OCI-LY3 (cell line): ENCODE data around the gene FAM184B.

Experiments used
- H2AFZ ChIP-seq: fragments of 200-600, 300-600 bp; shearing (Covaris generic); 2 replicates; pipeline ENCODE4 v1.6.0; 2014; ENCODE audit warnings: antibody characterized with exemption, low read depth, low read length
- H3K27ac ChIP-seq: fragments of 200-600, 300-600 bp; sonication (generic); 2 replicates; pipeline ENCODE4 v1.5.1; 2014; ENCODE audit warnings: mild to moderate bottlenecking, low read length, moderate library complexity, mixed read lengths
- H3K27me3 ChIP-seq: fragments of 200-600, 300-600 bp; sonication (generic); 2 replicates; pipeline ENCODE4 v1.6.1; 2014; ENCODE audit warnings: low read depth, low read length, mixed read lengths
- H3K36me3 ChIP-seq: fragments of 200-600, 300-600 bp; sonication (generic); replicated peaks from 2 replicates; pipeline ENCODE3; 2014; ENCODE audit warnings: low read depth, low read length, mixed read lengths
- H3K4me1 ChIP-seq: fragments of 300-600, 200-600 bp; sonication (generic); 2 replicates; pipeline ENCODE4 v1.6.1; 2014; ENCODE audit warnings: low read length, mixed read lengths
- H3K4me2 ChIP-seq: fragments of 200-600, 300-600 bp; sonication (generic); 2 replicates; pipeline ENCODE4 v1.6.1; 2014; ENCODE audit warnings: low read length, mixed read lengths
- H3K4me3 ChIP-seq: fragments of 300-600, 200-600 bp; sonication (generic); 2 replicates; pipeline ENCODE4 v1.5.1; 2014; ENCODE audit warnings: antibody characterized with exemption, mild to moderate bottlenecking, low read length, moderate library complexity
- H3K79me2 ChIP-seq: fragments of 300-600, 200-600 bp; shearing (Covaris generic); 2 replicates; pipeline ENCODE4 v1.6.1; 2014; ENCODE audit warnings: mild to moderate bottlenecking, low read length, mixed read lengths
- H3K9ac ChIP-seq: fragments of 300-600, 200-600 bp; shearing (Covaris generic); 2 replicates; pipeline ENCODE4 v1.6.0; 2014; ENCODE audit warnings: mild to moderate bottlenecking, low read length, moderate library complexity
- H3K9me3 ChIP-seq: fragments of 200-600, 300-600 bp; shearing (Covaris generic); 2 replicates; pipeline ENCODE4 v1.6.1; 2014; ENCODE audit warnings: low read length, mixed read lengths; ENCODE audit not compliant: insufficient read depth
- H4K20me1 ChIP-seq: fragments of 200-600, 300-600 bp; sonication (generic); 2 replicates; pipeline ENCODE4 v1.6.1; 2016; ENCODE audit warnings: low read length, mixed read lengths; ENCODE audit not compliant: insufficient read depth
- EZH2phosphoT487 ChIP-seq: fragments of 200-600 bp; shearing (Covaris generic); IDR thresholded peaks from 2 replicates; pipeline ENCODE4 v1.6.1; 2018; ENCODE audit warnings: antibody characterized with exemption, mixed run types, low read depth
- TF ChIP-seq, protein P1 (sequence below): fragments of 200-600, 300-600 bp; sonication (generic); IDR thresholded peaks from 2 replicates; pipeline ENCODE4 v1.5.1; 2014; ENCODE audit warnings: antibody characterized with exemption, low read length, low read depth

Gene FAM184B

DNA sequence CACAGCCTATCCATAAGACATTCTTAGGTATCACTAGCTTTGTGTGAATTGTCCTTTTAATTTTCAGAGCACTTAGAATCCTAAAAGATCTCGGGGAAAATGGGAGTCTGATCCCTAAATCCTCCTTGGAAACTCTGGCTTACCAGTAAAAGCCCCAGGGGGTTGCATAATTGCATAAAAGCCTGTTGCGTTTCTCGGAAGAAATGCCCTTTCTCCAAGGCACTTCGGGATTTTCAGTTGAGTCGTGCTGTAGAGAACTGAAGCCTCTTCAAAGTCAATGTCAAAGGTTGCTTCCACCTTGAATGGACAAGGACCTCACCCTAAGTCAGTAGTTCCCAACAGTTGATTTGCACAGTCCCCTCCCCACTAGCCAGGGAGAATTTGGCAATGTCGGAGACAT lies 20.8 kb downstream of the FAM184B start:
- no peaks in the 10 kb centered on the region for H4K20me1 ChIP-seq
- H2AFZ ChIP-seq: no peak overlapping the region
- H3K4me3 ChIP-seq: no peak overlapping the region
- TF ChIP-seq, protein P1, sequence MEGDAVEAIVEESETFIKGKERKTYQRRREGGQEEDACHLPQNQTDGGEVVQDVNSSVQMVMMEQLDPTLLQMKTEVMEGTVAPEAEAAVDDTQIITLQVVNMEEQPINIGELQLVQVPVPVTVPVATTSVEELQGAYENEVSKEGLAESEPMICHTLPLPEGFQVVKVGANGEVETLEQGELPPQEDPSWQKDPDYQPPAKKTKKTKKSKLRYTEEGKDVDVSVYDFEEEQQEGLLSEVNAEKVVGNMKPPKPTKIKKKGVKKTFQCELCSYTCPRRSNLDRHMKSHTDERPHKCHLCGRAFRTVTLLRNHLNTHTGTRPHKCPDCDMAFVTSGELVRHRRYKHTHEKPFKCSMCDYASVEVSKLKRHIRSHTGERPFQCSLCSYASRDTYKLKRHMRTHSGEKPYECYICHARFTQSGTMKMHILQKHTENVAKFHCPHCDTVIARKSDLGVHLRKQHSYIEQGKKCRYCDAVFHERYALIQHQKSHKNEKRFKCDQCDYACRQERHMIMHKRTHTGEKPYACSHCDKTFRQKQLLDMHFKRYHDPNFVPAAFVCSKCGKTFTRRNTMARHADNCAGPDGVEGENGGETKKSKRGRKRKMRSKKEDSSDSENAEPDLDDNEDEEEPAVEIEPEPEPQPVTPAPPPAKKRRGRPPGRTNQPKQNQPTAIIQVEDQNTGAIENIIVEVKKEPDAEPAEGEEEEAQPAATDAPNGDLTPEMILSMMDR: no peak
- TF ChIP-seq EZH2phosphoT487: no peak
- no peaks in the 10 kb centered on the region for H3K36me3 ChIP-seq
- H3K27ac ChIP-seq: no peak overlapping the region
- H3K9ac ChIP-seq: no peak overlapping the region
- no peaks in the 10 kb centered on the region for H3K9me3 ChIP-seq
- H3K79me2 ChIP-seq: no peaks in the 10 kb centered on the region
- no peak overlapping the region for H3K4me2 ChIP-seq
- H3K4me1 ChIP-seq: no peaks in the 10 kb centered on the region
- H3K27me3 ChIP-seq: no peaks in the 10 kb centered on the region

DNA sequence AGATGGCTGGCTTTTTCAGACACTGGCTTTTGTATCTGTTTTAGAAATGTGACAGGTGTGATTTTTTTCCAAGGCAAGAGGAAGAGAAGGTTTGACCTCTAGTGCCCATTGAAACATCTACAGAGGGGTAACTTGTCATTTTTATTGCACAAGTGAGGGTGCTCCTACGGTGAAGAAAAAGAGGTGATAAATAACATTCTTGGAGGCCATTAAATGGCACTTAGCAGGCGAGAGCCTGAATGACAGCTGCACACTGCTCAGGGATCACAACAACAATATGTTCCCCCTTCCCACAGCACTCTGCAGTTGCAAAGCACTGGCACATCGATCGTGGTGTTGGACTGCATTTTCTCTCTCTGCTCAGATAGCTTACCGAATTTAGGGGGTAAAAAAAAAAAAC lies 22.9 kb downstream of the FAM184B start:
- no peak overlapping the region for H3K27ac ChIP-seq
- no peak overlapping the region for H3K4me2 ChIP-seq
- no peaks in the 10 kb centered on the region for H3K4me1 ChIP-seq
- no peaks in the 10 kb centered on the region for H3K36me3 ChIP-seq
- no peak overlapping the region for H2AFZ ChIP-seq
- H3K4me3 ChIP-seq: no peak overlapping the region
- no peaks in the 10 kb centered on the region for H3K27me3 ChIP-seq
- H3K9me3 ChIP-seq: no peaks in the 10 kb centered on the region
- H3K9ac ChIP-seq: no peak overlapping the region
- H3K79me2 ChIP-seq: no peaks in the 10 kb centered on the region
- no peak for TF ChIP-seq EZH2phosphoT487
- TF ChIP-seq, protein P1: no peak
- H4K20me1 ChIP-seq: no peaks in the 10 kb centered on the region

DNA sequence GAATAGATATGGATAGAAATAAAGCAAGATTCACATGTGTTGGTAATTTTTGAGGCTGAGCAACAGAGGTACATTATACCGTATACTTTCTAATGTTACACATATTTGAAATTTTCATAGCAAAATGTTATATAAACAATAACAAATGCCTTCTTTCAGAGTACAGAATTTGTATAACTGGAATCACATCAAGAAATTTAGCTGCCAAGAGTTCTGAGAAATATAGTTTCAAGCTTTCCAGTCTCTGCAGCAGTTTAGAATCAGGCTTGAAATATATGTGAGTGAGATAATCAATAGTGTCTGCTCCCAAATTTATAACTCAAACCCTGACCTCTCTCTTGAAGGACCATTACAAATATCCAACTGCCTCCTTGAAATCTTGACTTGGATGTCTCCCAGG lies 23.8 kb downstream of the FAM184B start:
- H3K4me2 ChIP-seq: no peak overlapping the region
- H3K4me1 ChIP-seq: no peaks in the 10 kb centered on the region
- H3K4me3 ChIP-seq: no peak overlapping the region
- no peaks in the 10 kb centered on the region for H3K27me3 ChIP-seq
- H4K20me1 ChIP-seq: no peaks in the 10 kb centered on the region
- no peak overlapping the region for H2AFZ ChIP-seq
- no peak overlapping the region for H3K9ac ChIP-seq
- no peaks in the 10 kb centered on the region for H3K79me2 ChIP-seq
- no peak overlapping the region for H3K27ac ChIP-seq
- no peaks in the 10 kb centered on the region for H3K36me3 ChIP-seq
- H3K9me3 ChIP-seq: no peaks in the 10 kb centered on the region
- TF ChIP-seq, protein P1: no peak
- TF ChIP-seq EZH2phosphoT487: no peak

DNA sequence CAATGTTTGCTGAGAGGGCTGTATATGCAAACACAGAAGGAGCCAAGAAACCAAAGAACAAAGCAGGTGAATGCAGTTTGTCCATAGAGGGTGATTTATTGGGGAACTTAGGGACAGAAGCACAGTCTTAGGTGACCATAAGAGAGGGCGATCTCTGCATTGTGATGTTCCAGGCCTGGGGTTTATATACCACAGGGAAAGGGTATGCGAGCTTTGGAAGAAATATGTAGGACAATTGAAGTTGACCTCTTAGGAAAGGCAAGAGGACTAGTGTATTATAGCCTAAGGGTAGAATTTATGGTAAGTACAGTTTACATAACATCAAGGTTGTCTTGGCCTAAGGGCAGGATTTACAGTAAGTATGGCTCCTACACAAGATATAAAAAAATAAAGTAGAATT lies 27.8 kb downstream of the FAM184B start:
- Histone ChIP-seq H3K4me2 (no peak overlapping the region), H3K79me2 (no peaks in the 10 kb centered on the region), H3K4me1 (no peaks in the 10 kb centered on the region), H4K20me1 (no peaks in the 10 kb centered on the region), H3K27ac (no peak overlapping the region), H3K27me3 (no peaks in the 10 kb centered on the region), H3K36me3 (no peaks in the 10 kb centered on the region), H3K4me3 (no peak overlapping the region), H3K9ac (no peak overlapping the region), H3K9me3 (no peaks in the 10 kb centered on the region), H2AFZ (no peak overlapping the region)
- TF ChIP-seq EZH2phosphoT487: no peak
- TF ChIP-seq, protein P1: no peak
